GM12875 (cell line): ENCODE data around the gene NTN4.

Experiments used
- H3K4me3 ChIP-seq: one replicate; pipeline ENCODE4 v1.5.1; 2011; ENCODE audit warnings: low read depth, low read length, control low read depth
- TF ChIP-seq, protein P1 (sequence below): IDR thresholded peaks from 2 replicates; pipeline ENCODE4 v1.5.1; 2011; ENCODE audit warnings: low read depth, mild to moderate bottlenecking, control low read depth, inconsistent platforms, low read length, moderate library complexity, borderline replicate concordance; ENCODE audit not compliant: insufficient read depth

Gene NTN4

DNA sequence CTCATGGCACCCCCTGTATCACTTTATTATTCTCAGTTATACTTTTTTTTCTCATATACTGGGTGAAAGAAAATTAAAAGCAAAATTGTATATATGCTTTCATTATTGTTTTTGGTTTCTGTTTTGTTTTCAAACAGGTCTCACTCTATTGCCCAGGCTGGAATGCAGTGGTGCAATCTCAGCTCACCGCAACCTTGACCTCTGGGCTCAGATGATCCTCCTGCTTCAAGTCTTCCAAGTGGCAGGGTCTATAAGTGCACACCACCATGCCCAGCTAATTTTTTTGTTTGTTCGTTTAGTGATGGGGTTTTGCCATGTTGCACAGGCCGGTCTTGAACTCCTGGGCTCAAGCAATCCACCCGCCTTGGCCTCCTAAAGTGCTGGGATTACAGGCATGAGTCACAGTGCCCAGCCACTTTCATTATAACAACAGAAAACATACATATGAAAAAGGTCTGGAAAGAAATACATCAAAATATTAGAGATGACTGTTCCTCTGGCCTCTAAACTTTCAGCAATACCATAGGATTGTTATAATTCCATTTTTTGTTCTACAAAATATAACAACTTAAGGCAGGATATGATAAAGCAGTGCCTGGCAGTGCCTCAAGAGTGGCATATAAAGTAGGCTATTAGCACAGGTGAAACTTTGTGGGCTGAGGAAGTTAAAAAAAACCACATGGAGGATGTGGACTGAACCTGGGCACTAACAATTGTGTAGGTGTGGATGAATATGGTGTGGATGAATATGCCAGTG, 5.8 kb upstream of the NTN4 start:
- H3K4me3 ChIP-seq: no peak overlapping the region
- TF ChIP-seq, protein P1, sequence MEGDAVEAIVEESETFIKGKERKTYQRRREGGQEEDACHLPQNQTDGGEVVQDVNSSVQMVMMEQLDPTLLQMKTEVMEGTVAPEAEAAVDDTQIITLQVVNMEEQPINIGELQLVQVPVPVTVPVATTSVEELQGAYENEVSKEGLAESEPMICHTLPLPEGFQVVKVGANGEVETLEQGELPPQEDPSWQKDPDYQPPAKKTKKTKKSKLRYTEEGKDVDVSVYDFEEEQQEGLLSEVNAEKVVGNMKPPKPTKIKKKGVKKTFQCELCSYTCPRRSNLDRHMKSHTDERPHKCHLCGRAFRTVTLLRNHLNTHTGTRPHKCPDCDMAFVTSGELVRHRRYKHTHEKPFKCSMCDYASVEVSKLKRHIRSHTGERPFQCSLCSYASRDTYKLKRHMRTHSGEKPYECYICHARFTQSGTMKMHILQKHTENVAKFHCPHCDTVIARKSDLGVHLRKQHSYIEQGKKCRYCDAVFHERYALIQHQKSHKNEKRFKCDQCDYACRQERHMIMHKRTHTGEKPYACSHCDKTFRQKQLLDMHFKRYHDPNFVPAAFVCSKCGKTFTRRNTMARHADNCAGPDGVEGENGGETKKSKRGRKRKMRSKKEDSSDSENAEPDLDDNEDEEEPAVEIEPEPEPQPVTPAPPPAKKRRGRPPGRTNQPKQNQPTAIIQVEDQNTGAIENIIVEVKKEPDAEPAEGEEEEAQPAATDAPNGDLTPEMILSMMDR: no peak

DNA sequence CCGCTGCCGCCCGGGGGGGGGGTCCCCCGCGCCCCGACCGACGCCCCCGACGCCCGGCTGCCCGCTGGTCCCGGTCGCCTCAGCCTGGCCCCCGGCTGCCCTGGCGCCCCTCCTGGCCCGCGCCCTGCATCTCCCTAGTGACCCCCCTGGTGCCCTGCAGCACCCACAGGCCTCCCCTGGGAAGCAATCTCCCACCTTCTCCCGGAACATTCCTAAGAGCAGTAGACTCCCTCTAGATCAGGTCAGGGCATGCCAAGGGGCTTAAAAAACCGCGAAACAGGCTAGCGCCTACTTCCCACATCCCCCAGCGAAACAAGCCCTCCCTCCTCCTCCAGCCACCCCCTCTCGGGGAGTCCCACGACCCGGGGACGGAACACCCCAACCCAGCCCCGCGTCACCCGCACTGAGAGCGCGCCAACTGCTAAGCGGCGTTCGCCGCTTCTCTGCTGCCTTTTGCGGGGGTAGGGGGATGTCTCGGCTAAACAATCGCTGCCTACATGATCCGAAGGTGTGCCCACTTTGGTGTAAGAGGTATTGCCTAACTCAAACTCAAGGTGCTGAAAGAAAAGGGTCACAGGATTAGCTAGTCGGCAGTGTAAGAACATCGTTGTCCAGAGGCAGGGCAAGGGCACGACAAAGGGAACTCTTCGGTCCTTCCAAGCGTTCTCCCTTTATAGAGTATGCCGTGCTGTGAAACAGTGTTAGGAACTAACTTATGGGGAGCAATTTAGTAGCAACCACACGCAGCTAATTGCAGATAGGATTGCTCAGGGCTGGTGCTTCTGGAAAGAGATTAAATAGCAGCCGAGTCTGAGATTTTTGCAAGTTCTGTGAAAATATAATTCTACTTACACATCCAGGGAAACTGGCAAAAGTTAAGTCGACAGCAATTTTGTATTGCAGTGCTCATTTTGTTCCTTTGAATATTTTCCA, 619 bp upstream of the NTN4 start:
- no peak overlapping the region for H3K4me3 ChIP-seq
- TF ChIP-seq, protein P1: no peak

DNA sequence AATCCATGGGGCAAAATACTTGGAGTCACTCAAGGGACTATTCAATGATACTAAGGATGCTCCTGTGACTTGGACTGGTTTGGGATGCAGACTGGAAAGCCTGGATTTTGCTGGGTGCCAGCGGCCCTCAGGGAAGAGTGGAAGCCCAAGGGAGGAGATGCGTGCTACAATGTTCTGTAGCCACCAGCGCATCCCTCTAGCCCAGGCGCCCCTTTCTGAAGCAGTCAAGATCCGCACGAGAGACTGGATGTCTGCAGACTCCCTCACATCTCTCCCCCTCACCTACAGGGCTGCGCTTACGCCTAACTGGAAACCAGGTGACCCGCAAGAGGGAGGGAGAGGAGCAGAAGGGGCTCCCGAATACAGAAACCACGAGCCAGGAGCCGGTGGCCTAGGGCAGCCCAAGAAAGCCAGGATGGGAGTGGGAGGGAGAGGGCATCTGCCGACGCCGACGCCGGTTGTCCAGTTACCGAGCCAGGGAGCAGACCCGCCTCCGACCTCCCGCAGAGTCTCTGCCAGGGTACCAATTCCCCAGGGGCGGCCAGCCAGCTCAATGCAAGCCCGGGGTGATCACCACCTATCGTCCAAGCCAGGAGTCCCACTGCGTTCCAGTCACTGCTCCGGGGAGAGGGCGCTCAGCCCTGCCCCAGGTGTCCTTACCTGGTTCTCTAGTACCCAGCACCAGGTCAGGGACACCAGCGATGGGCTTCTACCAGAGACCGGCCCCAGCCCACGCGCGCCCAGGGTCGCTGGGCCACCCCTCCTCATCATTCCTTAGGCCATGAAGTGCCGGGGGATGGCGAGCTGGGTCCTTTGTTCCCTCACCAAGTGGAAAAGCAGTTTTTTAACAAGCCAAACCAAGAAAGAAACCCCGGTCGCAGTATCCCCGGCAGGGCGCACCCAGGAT, 1.2 kb downstream of the NTN4 start:
- H3K4me3 ChIP-seq: no peak overlapping the region
- TF ChIP-seq, protein P1: no peak

DNA sequence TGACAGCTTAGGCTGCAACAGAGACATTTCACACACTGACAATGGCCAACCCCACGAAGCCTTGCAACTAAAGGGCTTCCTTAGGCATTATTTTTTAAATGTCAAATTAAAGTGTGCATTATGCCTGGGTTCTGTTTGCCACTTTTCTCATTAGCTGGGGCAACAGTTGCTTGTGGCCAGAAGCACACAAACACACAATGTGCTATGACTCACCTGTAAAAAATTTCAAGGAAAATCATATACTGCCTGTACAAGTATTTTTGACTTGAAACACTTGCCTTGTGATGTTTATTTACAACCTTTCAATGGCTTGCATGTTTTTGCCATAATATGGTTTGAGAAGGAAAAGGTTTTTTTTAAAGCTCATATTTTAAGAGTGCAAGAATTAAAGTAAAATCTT, 1.9 kb downstream of the NTN4 start:
- H3K4me3 ChIP-seq: no peak overlapping the region
- TF ChIP-seq, protein P1: no peak

DNA sequence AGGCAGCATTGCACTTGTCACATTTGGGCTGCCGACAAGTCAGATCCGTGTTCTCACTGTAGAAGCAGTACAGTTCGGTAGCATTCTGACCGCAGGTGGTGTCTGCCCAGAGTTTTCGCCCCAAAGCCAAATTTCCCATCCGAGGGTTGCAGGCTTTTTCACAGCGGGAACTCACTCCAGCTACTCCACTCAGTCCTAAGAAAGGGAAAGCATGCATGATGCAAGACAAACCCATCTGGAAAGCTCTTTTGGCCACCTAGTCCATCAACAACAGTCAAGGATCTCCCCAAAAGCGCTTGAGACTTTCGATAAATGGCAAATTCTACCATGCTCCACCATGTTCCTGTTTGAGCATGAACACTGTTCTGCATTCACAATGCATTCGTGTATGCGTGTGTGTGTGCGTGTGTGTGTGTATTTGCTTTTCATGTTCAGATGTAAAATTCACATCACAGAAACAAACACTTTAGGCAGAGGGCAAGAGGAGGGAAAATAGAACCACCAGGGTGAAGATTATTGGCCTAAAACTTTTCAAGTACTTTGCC, 3.2 kb downstream of the NTN4 start:
- H3K4me3 ChIP-seq: no peak overlapping the region
- TF ChIP-seq, protein P1: no peak

DNA sequence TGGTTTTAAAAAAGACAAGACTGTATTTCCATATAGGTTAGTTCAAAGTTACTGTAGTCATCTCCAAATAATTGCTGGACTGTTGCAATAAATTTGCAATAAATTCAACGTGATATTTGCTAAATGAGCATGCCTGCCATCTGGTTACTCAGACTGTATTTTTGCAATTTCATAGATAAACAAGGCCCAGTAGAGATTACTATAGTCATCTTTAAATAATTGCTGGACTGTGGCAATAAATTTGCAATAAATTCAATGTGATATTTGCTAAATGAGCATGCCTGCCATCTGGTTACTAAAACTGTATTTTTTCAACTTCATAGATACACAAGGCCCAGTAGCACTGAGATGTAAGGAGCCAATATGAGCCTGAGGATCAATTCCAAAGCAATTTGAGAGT, 5.6 kb downstream of the NTN4 start:
- no peak overlapping the region for H3K4me3 ChIP-seq
- TF ChIP-seq, protein P1: no peak
